ENCODE data around the gene RHEX.

GRCh38 chr1:206006946-206007345 is 46.0 kb upstream of the RHEX start:
- TF ChIP-seq, protein P1, sequence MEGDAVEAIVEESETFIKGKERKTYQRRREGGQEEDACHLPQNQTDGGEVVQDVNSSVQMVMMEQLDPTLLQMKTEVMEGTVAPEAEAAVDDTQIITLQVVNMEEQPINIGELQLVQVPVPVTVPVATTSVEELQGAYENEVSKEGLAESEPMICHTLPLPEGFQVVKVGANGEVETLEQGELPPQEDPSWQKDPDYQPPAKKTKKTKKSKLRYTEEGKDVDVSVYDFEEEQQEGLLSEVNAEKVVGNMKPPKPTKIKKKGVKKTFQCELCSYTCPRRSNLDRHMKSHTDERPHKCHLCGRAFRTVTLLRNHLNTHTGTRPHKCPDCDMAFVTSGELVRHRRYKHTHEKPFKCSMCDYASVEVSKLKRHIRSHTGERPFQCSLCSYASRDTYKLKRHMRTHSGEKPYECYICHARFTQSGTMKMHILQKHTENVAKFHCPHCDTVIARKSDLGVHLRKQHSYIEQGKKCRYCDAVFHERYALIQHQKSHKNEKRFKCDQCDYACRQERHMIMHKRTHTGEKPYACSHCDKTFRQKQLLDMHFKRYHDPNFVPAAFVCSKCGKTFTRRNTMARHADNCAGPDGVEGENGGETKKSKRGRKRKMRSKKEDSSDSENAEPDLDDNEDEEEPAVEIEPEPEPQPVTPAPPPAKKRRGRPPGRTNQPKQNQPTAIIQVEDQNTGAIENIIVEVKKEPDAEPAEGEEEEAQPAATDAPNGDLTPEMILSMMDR (IDR thresholded peaks at IDR 0.05): no peak
- no peak for TF ChIP-seq ZFX (IDR thresholded peaks at IDR 0.05; ENCODE audit: borderline replicate concordance)
